PC-9 (cell line): ENCODE measurements around the gene RAD51D.

Experiments used
- EZH2 ChIP-seq: fragments of 200-600 bp; sonication (generic); IDR thresholded peaks from 2 replicates; pipeline ENCODE4 v1.8.0; 2017; ENCODE audit warnings: antibody characterized with exemption, low read depth
- TF ChIP-seq, protein P1 (sequence below): fragments of 200-600 bp; sonication (generic); conservative IDR thresholded peaks from 2 replicates; pipeline ENCODE4 v1.6.1; 2017; ENCODE audit warnings: mixed run types, antibody characterized with exemption, mild to moderate bottlenecking, moderate library complexity

DNA sequence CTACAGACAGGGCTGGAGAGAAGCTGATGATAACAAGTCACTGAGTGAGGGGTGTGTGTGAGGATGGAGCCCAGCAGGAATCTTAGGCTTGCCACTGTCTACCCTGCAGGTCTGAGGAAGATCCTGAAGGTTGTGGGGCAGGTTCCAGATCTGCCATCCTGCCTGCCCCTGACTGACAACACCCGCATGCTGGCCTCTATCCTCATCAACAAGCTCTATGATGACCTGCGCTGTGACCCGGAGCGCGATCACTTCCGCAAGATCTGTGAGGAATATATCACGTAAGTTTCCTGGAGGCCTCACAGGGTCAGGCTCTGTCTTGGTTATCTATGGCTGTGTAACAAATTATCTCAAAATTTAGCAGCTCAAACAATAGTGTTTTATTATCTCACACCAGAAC lies 44.2 kb upstream of the RAD51D start:
- TF ChIP-seq, protein P1, sequence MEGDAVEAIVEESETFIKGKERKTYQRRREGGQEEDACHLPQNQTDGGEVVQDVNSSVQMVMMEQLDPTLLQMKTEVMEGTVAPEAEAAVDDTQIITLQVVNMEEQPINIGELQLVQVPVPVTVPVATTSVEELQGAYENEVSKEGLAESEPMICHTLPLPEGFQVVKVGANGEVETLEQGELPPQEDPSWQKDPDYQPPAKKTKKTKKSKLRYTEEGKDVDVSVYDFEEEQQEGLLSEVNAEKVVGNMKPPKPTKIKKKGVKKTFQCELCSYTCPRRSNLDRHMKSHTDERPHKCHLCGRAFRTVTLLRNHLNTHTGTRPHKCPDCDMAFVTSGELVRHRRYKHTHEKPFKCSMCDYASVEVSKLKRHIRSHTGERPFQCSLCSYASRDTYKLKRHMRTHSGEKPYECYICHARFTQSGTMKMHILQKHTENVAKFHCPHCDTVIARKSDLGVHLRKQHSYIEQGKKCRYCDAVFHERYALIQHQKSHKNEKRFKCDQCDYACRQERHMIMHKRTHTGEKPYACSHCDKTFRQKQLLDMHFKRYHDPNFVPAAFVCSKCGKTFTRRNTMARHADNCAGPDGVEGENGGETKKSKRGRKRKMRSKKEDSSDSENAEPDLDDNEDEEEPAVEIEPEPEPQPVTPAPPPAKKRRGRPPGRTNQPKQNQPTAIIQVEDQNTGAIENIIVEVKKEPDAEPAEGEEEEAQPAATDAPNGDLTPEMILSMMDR: no peak
- no peak for TF ChIP-seq EZH2
